NCI-H2227 treated with DMSO at 0.1 percent for 48 hours (cell line): Measurements from ENCODE around the gene ENPP7.

Source experiments
- DNase-seq: peaks from one replicate; lab custom pipeline; 2025; lab: John Stamatoyannopoulos, UW

ENPP7 gene

GRCh38 chr17:79702550-79703236, 28.1 kb upstream of the ENPP7 start:
- DNase-seq = no peak

DNA sequence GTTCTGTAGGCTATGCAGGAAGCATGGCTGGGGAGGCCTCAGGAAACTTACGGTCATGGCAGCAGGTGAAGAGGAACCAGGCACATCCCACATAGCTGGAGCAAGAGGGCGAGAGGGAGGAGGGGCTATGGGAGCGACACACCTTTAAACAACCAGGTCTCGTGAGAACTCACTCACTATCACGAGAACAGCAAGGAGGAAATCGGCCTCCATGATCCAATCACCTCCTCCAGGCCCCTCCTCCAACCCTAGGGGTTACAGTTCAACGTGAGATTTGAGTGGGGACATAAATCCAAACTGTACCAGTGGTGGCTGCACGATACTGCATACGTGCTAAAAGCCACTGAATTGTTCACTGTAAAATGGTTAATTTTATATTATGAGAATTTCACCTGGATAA, 26.1 kb upstream of the ENPP7 start:
- DNase-seq = no peak

DNA sequence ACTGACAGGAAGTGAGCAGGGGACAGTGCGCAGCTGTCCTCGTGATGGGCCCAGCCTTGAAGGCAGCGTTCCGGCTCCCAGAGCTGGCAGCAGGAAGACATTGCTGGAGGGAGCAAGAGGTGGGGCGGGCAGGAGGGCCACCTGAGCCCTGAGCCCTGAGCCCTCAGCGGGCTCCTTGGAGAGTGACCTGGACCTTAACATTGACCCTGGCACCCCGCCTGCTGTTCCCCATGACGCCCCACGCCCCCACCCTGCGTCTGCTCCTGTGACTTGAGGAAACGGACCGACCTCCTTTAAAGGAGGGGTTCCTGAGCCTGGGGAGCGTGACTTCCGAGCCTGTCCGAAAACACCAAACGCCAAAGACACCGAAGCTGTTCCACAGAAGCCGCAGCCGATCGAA, 25.1 kb upstream of the ENPP7 start:
- no peak for DNase-seq

- DNase-seq = no peak
Measured at GRCh38 chr17:79706931-79707850, 23.6 kb upstream of the ENPP7 start.

- peak; percentile 28 for DNase-seq
Measured at GRCh38 chr17:79707931-79708891, 22.5 kb upstream of the ENPP7 start.

DNA sequence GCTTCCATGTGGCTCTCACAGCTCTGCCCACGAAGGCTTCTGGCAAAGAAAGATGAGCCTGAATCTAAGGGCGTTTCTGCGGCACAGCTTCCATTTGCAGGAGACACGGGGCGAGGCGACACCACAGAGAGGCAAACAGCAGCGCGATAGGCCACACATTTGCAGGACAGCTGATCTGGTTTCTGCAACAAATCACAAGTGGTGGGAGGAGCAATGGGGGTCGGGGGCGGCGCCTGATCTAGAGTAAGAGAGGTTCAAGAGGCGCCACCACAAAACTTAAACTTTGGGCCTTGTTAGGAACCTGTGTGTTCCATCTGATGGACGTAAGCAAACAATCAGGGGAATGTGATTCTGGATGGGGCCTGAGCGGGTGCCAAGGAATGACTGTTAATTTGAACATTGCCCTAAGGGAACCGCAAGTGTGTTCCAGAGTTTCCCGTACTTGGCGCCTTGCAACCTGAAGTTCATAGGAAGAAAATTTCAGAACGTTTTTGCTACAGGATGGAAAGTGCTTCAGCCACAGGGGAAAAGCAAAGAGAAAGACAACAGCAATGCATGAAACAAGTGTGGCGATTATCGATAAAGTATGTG, 18.9 kb upstream of the ENPP7 start:
- DNase-seq = no peak

GRCh38 chr17:79713391-79713790, 17.4 kb upstream of the ENPP7 start:
- DNase-seq = no peak

GRCh38 chr17:79714176-79715097, 16.3 kb upstream of the ENPP7 start:
- no peak for DNase-seq

DNA sequence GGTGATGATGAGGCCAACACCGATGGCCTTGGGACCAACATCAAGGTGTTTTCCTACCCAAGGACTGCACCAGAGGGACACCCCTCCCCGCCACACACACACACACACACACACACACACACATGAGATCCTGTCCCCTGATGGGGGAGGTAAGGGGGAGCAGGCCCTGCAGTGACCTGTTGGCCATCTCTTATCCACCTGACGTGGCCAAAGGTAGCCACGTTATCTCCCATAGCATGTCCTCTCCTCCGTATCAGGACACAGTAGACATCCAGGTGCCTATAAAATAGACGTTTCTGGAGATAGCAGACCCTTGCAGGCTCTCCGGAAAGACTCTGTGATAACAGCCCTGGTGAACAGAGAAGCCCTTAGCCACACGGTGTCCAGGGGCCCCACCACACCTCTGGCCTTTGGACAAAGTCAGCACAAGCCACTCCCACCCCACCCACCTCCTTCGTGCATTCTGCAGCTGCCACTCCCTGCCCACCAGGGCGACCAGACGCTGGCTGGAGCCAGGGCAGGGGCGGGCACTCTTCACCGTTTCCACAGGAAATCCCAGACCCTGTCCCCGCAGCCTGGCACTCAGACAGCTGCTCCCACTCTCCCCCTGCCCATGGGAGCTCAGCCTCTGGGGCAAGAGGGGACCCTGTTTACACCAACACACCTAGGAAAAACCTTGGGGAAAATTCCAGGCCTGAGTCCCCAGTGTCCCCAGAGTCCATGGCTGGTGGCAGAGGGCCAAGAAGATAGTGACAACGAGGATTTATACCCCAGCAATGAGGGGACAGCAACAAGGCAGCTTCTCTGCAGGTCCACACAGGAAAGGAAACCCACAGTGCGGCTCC, 15.4 kb upstream of the ENPP7 start:
- DNase-seq = no peak

DNA sequence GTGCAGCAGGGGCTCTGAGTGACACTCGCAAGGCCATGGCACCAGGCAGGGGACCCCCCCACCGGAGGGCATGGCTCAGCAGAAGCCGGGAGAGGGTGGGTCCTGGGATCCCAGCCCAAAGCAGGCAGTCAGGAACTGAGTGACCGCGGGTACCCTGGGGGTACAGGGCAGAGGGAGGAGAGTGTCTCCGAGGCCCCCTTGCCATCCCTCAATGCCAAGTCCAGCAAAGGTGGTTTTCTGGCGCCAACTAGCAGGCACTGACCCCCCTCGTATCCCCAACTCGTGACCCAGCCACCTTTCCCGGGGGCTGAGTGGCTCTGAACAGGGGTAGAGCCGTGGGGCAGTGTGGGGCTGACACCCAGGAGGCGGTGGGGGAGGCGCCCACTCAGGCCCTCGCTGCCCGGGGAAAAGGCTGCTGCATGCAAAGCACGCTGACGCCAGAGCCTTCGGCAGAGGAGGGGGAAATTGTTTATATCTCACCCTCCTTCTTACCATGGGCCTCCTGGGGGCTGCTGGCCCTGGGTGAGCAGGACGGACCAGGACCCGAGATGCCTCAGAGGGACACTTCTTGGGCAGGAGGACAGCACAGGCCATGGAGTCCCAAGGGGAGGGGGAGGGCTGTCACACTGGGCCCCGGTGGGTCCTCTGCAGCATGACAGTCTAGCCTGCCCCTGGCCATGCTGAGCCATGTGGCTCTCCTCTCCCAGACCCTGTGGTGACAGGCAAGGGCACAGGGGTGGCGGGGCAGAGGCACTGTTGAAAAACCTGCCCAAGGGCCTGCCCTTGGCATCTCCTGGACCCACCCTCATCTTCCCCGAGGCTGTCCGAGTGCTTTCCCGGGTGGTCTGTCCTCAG, 14.6 kb upstream of the ENPP7 start:
- no peak for DNase-seq

- no peak for DNase-seq
Measured at GRCh38 chr17:79720705-79721292, 9.9 kb upstream of the ENPP7 start.

DNA sequence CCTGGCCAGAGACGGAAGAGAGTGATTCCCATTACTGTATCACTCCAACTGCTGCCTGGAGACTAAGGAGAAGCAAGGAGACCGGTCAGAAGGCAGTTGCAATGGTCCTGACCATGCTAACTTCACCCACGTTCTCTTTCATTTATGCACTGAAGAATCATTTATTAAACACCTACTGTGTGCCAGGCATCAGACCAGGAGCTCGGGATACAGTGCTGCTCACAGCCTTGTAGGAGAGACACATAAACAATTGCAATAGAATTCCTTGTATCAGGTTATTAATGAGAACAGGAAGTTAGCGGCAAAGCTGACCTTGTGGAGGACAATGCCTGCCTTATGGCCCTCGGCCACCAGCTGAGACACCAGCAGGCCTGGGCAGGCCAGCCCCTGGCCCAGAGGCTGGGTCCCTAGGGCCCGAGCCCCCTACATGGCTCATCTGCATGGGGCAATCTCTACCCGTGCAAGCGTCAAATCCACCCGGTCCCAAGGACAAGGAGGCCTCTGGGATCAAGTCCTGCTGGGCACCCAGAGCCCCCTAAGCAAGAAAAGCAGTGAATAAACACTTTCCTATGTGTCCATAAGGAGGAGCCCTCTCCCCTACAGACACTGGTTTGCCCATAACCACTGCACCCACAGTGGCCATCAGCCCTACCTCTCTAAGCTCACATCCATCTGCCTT, 8.6 kb upstream of the ENPP7 start:
- DNase-seq = no peak

GRCh38 chr17:79722787-79723186, 8.0 kb upstream of the ENPP7 start:
- DNase-seq = no peak

- DNase-seq = peak; percentile 94
Measured at GRCh38 chr17:79728169-79728907, 2.4 kb upstream of the ENPP7 start.

GRCh38 chr17:79728908-79729471, 1.8 kb upstream of the ENPP7 start:
- no peak for DNase-seq

DNA sequence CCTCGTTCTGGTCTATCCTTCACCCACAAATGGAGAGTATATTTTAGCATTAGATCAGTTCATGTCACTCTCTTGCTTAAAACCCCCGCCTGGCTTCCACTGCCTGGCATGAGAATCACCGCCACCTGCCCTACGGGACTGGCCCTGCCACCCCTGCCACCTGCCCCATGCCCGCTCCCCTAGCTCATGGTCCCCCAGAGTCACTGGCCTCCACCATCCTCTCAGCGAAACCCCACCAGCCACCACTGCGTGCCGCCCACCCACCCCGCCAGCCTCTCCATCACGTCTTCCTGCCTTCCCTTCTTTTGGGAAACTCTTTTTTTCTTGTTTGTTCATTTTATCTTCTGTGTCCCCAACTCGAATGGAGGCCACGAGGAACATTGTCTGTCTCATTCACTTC, 982 bp upstream of the ENPP7 start:
- DNase-seq = no peak

DNA sequence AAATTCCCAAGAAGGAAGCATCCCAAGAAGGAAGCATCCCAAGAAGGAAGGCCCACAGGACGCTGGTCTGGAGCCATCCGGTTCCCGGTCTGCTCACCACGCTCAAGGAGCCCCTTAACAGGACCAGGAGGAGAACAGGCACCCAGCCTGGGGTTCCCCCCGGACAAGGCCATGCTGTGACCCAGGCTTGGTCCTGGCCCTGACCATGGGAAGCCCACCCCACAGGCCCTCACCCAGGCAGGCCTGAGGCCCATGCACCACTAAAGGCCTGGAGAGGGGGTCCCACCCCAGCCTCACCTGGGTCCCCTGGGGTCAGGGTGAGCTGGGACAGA, 340 bp upstream of the ENPP7 start:
- DNase-seq = no peak
